ENCODE results near the gene DIAPH2.

- no peak for TF ChIP-seq POLR2A (IDR thresholded peaks at IDR 0.05; ENCODE audit: low read depth, low read length)
- no peak for TF ChIP-seq POLR2AphosphoS5 (IDR thresholded peaks at IDR 0.05; ENCODE audit: low read depth, low read length)
Observed at GRCh38 chrX:96696462-96696861, 11.8 kb downstream of the DIAPH2 start.

All from GM12892 (cell line).